HL-60/S4 treated with retinoic acid at 250 ng/mL for 4 days and 3 days (cell line): Measurements from ENCODE around the gene PORCN.
"Not testable (repeated sequence)": the region's sequence is repeated elsewhere in the genome, so short reads cannot be mapped to it uniquely, and the experiment has no call there.

Experiments used
- in situ Hi-C: fragments of 300-500 bp; cut with MboI; formaldehyde crosslinking; loops from 2 replicates; pipeline ENCODE4 v1.7.0; 2022; ENCODE audit warnings: low sequenced_read_pairs

Gene PORCN

GRCh38 chrX:48533165-48533564 lies 24.4 kb downstream of the PORCN start:
- in situ Hi-C loops: no loop called here

- in situ Hi-C loops: no loop called here
These were observed 30.0 kb downstream of the PORCN start for GRCh38 chrX:48538641-48539344.

DNA sequence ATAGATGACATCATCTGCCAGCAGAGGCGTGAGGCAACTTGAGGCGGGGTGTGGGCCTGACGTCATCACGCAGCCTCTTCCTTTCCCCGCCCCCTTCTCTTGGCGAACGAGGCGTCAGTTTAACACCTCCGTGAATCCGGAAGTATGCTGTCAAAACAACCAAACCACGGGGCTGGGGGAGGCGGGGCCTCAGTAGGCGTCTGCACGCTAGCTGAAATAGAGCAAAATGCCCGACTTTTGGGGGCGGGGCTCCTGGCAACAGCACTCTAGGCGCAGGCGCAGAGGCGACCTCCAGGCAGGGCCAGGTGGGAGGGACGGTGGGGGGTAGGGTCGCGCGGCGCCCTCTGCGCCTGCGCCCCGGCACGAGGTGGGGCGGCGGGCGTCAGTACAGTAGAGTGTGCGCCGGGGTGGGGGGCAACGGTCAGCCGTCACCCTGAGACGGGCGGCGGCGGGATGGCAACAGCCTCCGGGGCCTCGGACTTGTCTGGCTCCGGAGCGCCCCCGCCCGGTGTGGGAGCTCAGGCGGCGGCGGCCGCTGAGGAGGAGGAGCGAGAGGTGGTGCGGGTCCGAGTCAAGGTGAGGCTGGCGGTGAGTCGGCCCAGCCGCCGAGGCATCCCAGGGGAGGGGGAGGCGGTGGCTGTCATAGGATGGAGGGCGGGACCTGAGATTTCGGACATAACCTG lies 30.7 kb downstream of the PORCN start, which contains the start of gene TBC1D25:
Gene TBC1D25, plus strand, starts transcription at position 370 of the 683 bp plus-strand sequence. Its CDS starts 84 bp downstream, at position 454.
- in situ Hi-C loops: no loop called here

DNA sequence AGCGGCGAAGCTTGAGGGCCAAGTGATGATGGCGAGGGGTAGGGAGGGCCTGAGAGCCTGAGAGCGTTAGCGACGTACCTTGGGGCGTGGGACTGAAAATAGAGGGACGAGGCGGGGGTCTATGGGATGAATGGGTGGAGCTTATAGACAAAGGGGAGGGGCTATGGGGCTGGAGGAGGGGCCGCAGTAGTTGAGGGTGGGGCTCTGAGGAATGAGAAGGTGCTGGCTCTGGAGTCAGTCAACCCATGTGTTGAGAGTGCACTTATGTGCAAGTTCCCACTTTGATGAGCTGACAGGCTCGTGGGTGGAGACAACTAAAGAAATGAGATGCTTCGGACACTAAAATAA lies 31.2 kb downstream of the PORCN start:
- in situ Hi-C loops: no loop called here

DNA sequence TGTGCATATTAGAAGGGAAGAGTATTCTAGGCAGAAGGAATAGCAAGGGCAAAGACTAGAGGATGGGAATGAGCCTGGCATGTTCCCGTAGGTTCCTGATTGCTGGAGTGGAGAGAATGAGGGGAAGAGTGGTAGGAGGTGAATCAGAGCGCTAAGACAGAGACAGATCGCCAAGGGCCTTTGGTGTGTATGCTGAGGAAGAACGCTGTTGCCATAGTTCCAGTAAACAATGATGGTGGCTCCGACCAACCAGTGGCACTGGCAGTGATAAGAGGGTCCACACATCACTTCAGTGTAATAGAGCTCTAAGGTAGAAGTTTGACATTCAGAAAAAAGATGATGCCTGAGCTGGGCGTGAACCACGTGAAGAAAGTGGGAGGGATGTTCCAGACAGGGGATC lies 31.7 kb downstream of the PORCN start:
- in situ Hi-C loops: no loop called here

DNA sequence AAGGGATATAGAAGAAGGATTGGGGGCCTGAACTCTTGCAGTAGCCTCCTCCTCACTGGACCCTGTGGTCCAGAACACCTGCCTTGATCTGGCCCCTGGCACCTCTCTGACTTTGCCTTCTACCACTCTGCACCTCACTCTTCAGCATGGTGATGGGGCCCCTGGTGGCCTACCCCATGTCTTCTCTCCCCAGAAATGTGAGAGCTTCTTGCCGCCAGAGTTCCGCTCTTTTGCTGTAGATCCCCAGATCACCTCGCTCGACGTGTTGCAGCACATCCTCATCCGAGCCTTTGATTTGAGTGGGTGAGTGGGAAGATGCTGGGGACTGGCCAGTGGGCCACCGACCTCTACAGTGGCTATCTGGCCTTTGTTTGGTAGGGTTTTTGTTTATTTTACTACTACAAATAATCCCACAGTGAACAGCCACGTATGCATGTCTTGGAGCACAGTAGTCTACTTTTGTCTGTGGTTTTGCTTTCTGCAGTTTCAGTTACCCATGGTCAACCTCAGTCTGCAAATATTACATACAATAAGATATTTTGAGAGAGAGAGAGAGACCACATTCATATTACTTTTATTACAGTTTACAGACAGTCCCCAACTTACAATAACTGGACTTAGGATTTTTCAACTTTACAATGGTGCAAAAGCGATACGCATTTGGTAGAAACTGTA lies 32.5 kb downstream of the PORCN start:
- in situ Hi-C loops: no loop called here

GRCh38 chrX:48548871-48549270 lies 40.1 kb downstream of the PORCN start:
- in situ Hi-C loops: no loop called here

DNA sequence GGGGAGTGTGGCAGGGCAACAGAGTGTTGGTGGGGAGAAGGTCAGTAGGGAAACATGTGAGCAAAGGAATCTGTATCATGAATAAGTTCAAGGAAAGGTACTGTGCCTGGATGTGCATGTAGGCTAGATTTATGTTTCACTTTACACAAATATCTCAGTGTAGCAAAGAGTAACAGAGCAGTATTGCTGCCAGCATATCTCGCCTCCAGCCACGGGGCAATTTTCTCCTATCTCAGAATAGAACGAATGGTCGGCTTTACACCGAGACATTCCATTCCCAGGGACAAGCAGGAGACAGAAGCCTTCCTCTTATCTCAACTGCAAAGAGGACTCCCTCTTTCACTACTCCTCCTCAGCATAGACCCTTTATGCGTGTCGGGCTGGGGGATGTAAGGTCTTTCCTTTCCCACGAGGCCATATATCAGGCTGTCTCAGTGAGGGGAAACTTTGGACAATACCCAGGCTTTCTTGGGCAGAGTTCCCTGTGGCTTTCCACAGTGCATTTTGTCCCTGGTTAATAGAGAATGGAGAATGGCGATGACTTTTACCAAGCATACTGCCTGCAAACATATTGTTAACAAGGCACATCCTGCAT lies 47.0 kb downstream of the PORCN start:
- in situ Hi-C loops: not testable (repeated sequence)

- in situ Hi-C loops: no loop called here
These were observed 49.5 kb downstream of the PORCN start for GRCh38 chrX:48558271-48558670.

DNA sequence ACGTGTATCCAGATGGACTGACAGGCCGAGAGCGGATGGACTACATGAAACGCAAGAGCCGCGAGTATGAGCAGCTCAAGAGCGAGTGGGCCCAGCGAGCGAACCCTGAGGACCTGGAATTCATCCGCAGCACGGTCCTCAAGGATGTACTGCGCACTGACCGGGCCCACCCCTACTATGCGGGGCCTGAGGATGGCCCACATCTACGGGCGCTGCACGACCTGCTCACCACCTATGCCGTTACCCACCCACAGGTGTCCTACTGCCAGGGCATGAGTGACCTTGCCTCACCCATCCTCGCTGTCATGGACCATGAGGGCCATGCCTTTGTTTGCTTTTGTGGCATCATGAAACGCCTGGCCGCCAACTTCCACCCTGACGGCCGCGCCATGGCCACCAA lies 50.8 kb downstream of the PORCN start:
- in situ Hi-C loops: no loop called here

DNA sequence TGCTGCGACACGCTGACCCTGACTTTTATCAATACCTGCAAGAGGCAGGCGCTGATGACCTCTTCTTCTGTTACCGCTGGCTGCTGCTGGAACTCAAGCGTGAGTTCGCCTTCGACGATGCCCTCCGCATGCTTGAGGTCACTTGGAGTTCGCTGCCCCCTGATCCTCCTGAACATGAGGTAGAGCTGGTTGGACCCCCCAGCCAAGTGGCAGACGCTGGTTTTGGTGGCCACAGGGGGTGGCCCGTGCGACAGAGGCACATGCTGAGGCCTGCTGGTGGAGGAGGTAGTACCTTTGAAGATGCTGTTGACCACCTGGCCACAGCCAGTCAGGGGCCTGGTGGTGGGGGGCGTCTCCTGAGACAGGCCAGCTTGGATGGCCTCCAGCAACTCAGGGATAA lies 51.3 kb downstream of the PORCN start:
- in situ Hi-C loops: no loop called here

DNA sequence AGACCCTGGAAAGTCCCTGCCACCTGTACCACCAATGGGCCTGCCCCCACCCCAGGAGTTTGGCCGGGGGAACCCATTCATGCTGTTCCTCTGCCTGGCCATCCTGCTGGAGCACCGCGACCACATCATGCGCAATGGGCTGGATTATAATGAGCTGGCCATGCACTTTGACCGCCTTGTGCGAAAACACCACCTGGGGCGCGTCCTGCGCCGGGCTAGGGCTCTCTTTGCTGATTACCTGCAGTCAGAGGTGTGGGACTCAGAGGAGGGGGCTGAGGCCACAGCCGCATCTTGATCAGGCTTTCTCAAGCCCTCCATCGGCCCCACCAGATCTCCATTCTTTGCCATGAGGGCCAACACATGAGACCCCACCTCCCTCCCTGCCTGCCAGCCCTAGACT lies 51.9 kb downstream of the PORCN start:
- in situ Hi-C loops: no loop called here

DNA sequence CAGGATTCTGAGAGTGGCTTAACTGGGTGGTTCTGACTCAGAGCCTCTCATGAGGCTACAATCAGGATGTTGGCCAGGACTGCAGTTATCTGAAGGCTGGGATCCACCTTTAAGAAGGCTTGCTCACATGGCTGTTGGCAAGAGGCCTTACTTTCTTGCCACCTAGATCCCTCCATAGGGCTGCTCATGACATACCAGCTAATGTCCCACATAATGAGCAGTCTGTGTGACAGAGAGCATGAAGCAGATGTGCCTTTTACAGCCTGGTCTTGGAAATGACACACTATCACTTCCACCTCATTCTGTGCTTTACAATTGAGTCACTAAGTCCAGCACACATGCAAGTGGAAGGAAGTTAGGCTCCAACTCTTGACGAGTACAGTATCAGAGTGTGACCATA lies 61.2 kb downstream of the PORCN start:
- in situ Hi-C loops: no loop called here
